GM13977 (cell line): ENCODE results near the gene POLA1.

Experiments
- DNase-seq: peaks from one replicate; pipeline ENCODE4 v3.0.0; 2012; ENCODE audit warnings: low spot score
- in situ Hi-C: fragments of 300-500 bp; cut with MboI; formaldehyde crosslinking; loops from one replicate; pipeline ENCODE4 v1.12.0; 2022; ENCODE audit warnings: low sequenced_read_pairs, low pct_unique_long_range_greater_than_20kb, mixed read lengths, inconsistent platforms; ENCODE audit not compliant: unreplicated experiment
- TF ChIP-seq, protein P1 (sequence below): IDR thresholded peaks from 2 replicates; pipeline ENCODE4 v1.5.1; 2012; ENCODE audit warnings: mild to moderate bottlenecking, control low read depth; ENCODE audit not compliant: insufficient read depth; ENCODE audit errors: extremely low read depth, missing control alignments

The POLA1 gene

GRCh38 chrX:24879679-24880078 lies 186.0 kb downstream of the POLA1 start:
- TF ChIP-seq, protein P1, sequence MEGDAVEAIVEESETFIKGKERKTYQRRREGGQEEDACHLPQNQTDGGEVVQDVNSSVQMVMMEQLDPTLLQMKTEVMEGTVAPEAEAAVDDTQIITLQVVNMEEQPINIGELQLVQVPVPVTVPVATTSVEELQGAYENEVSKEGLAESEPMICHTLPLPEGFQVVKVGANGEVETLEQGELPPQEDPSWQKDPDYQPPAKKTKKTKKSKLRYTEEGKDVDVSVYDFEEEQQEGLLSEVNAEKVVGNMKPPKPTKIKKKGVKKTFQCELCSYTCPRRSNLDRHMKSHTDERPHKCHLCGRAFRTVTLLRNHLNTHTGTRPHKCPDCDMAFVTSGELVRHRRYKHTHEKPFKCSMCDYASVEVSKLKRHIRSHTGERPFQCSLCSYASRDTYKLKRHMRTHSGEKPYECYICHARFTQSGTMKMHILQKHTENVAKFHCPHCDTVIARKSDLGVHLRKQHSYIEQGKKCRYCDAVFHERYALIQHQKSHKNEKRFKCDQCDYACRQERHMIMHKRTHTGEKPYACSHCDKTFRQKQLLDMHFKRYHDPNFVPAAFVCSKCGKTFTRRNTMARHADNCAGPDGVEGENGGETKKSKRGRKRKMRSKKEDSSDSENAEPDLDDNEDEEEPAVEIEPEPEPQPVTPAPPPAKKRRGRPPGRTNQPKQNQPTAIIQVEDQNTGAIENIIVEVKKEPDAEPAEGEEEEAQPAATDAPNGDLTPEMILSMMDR: no peak
- in situ Hi-C loops: no loop called here
- DNase-seq: no peak

- DNase-seq: no peak
- in situ Hi-C loops: no loop called here
- TF ChIP-seq, protein P1: no peak
Measured at GRCh38 chrX:24886916-24887315, 193.2 kb downstream of the POLA1 start.

DNA sequence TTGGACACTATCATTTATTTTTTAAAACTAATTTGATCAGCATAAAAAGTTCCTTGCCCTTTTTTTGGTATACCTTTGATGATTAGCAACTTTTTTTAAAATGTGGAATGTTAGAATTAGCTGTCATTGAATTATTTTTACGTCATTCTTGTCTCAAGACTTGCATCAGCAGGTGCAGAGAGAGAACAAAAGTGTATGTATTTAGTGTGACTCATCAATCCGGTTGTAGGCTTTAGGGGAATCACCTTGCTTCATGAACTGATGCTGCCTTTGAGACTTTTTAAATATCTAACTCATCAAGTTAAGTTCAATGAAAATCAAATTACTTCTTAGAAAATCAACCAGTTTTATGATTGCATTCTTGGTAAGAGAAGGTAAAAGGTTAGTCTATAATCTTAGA lies 197.0 kb downstream of the POLA1 start:
- TF ChIP-seq, protein P1: no peak
- in situ Hi-C loops: no loop called here
- DNase-seq: no peak

- DNase-seq: no peak
- in situ Hi-C loops: no loop called here
- TF ChIP-seq, protein P1: no peak
Measured at GRCh38 chrX:24899391-24899790, 205.7 kb downstream of the POLA1 start.

DNA sequence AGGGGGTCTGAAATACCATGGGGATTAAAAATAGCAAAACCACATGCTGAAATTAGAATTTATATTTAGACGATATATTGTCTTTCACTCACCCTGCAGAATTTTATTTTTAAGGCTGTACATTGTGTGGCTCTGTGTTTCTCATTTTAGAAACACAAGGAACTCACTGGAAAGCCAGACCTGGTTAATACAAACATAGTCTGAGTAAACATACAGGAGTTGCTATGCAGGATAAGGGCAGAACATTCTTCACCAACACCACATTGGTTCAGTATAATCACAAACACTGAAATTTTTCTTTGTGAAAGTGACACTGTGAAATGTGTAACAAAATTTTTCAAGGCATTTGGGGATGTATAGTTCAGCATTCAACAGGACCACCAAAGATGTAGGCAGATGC lies 206.5 kb downstream of the POLA1 start:
- TF ChIP-seq, protein P1: no peak
- DNase-seq: no peak
- in situ Hi-C loops: no loop called here

DNA sequence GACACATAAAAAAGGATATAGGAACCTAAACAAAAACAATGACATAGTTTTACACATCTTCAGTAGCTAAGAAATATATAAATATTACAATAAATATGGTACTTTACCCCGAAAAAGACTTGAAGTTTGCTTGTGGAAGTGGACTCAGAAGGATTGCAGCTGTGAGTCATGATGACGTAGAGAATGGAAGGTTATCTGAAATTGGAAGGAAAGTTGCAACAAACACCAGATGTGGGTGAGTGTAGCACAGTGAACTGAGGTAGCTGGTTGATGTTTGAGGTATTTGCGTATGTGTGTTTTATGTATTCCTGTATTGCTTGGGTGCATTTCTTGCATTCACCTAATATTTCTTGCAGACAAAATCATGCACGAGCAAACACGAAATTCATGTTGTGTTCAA lies 209.1 kb downstream of the POLA1 start:
- in situ Hi-C loops: no loop called here
- TF ChIP-seq, protein P1: no peak
- no peak for DNase-seq

- TF ChIP-seq, protein P1: no peak
- in situ Hi-C loops: no loop called here
- no peak for DNase-seq
Measured at GRCh38 chrX:24918715-24919114, 225.0 kb downstream of the POLA1 start.
